Renal pelvis (tissue), 12 donors: ENCODE data around the gene LYG1. TPM values are rescaled to one million over a fixed set of nuclear protein-coding genes. Genes with fewer than 3 reads are reported as not detected.
A peak's percentile ranks its signal among the peaks of the same experiment; 100 is the strongest.
"Not testable (repeated sequence)": the region's sequence is repeated elsewhere in the genome, so short reads cannot be mapped to it uniquely, and the experiment has no call there.

Experiments
- DNase-seq: peaks from one replicate; pipeline ENCODE4 v3.0.0-alpha.2; 2013
- long read RNA-seq, 16 experiments: transcript quantifications; one replicate each; lab custom pipeline, GENCODE V29; 2026
- polyA plus RNA-seq, 3 donors: library from polyadenylated mRNA; unstranded; fragments of 120-200 nt; gene quantifications; one replicate each; pipeline ENCODE4 v1.2.1, GENCODE V29; 2013; ENCODE audit not compliant: insufficient read length in 3 of 3

LYG1 gene
- polyA plus RNA-seq = 1 to 10 TPM; 3.0 to 6.8 (median 4.2) TPM
- long read RNA-seq, donor 1 = 0 reads
- long read RNA-seq, donor 2, partial matches to known transcripts = 0 of 2 reads
- long read RNA-seq, donor 2, other reads (novel, unspliced or antisense) = 0 of 2 reads
- long read RNA-seq, donor 3 = 0 reads
- long read RNA-seq, donor 4 = 0 reads
- long read RNA-seq, donor 5, partial matches to known transcripts = 0 of 1 reads
- long read RNA-seq, donor 5, other reads (novel, unspliced or antisense) = 0 of 1 reads
- long read RNA-seq, donor 6, partial matches to known transcripts = 0 of 1 reads
- long read RNA-seq, donor 6, other reads (novel, unspliced or antisense) = 0 of 1 reads
- long read RNA-seq, donor 7 = 0 reads
- long read RNA-seq, donor 8 = 0 reads
- long read RNA-seq, donor 9, partial matches to known transcripts = 0 of 4 reads
- long read RNA-seq, donor 9, other reads (novel, unspliced or antisense) = 0 of 4 reads
- long read RNA-seq, donor 10, partial matches to known transcripts = 0 of 1 reads
- long read RNA-seq, donor 10, other reads (novel, unspliced or antisense) = 0 of 1 reads
- long read RNA-seq, donor 11 = 0 reads
- long read RNA-seq, donor 12, partial matches to known transcripts = 0 of 2 reads
- long read RNA-seq, donor 12, other reads (novel, unspliced or antisense) = 0 of 2 reads
- long read RNA-seq, donor 13 = 0 reads
- long read RNA-seq, donor 14 = 0 reads
- long read RNA-seq, donor 15, partial matches to known transcripts = 0 of 2 reads
- long read RNA-seq, donor 15, other reads (novel, unspliced or antisense) = 0 of 2 reads
- long read RNA-seq, donor 16, partial matches to known transcripts = 0 of 1 reads
- long read RNA-seq, donor 16, other reads (novel, unspliced or antisense) = 0 of 1 reads

- DNase-seq = not testable (repeated sequence)
Measured at GRCh38 chr2:99301097-99301496, at the start of gene LYG1. Gene LYG1, minus strand, starts transcription at chr2:99301197. Its CDS starts 5,527 bp downstream, at chr2:99295670.

GRCh38 chr2:99350194-99350593 lies 49.2 kb upstream of the LYG1 start:
- no peak for DNase-seq

GRCh38 chr2:99348173-99348572 lies 47.2 kb upstream of the LYG1 start:
- DNase-seq = no peak

- no peak for DNase-seq
Measured at GRCh38 chr2:99346218-99346617, 45.2 kb upstream of the LYG1 start.

- not testable (repeated sequence) for DNase-seq
Measured at GRCh38 chr2:99345446-99345845, 44.4 kb upstream of the LYG1 start.

- no peak for DNase-seq
Measured at GRCh38 chr2:99342536-99342935, 41.5 kb upstream of the LYG1 start.

- DNase-seq = no peak
Measured at GRCh38 chr2:99340669-99341236, 39.8 kb upstream of the LYG1 start.

GRCh38 chr2:99338029-99338585 lies 37.1 kb upstream of the LYG1 start:
- peak; percentile 4 for DNase-seq

- DNase-seq = peak; percentile 95
Measured at GRCh38 chr2:99337113-99338028, 36.4 kb upstream of the LYG1 start, which contains the start of gene EIF5B. Gene EIF5B, plus strand, starts transcription at chr2:99337389. Its CDS starts 166 bp downstream, at chr2:99337555.

GRCh38 chr2:99336804-99337112 lies 35.8 kb upstream of the LYG1 start:
- no peak for DNase-seq

GRCh38 chr2:99335911-99336803 lies 35.2 kb upstream of the LYG1 start, which contains the start of gene TXNDC9:
Gene TXNDC9, minus strand, starts transcription at chr2:99336333. Its CDS starts 3,123 bp downstream, at chr2:99333210.
- peak; percentile 100 for DNase-seq

GRCh38 chr2:99325384-99325783 lies 24.4 kb upstream of the LYG1 start:
- DNase-seq = no peak

GRCh38 chr2:99317873-99318200 lies 16.8 kb upstream of the LYG1 start:
- not testable (repeated sequence) for DNase-seq

- DNase-seq = no peak
Measured at GRCh38 chr2:99317161-99317872, 16.3 kb upstream of the LYG1 start.

GRCh38 chr2:99299580-99299979 lies 1.4 kb downstream of the LYG1 start:
- DNase-seq = no peak

GRCh38 chr2:99297994-99298393 lies 3.0 kb downstream of the LYG1 start:
- DNase-seq = no peak

- DNase-seq = no peak
Measured at GRCh38 chr2:99285526-99285925, 15.5 kb downstream of the LYG1 start.

- no peak for DNase-seq
Measured at GRCh38 chr2:99279969-99280695, 20.9 kb downstream of the LYG1 start.
